HG02623 (cell line): ENCODE data around the gene KIF21A.

Experiments
- ATAC-seq: cut with Tn5 transposase; IDR thresholded peaks from one replicate; pipeline ENCODE4 v1.9.1; 2021; ENCODE audit warnings: moderate library complexity; ENCODE audit not compliant: unreplicated experiment

KIF21A gene

DNA sequence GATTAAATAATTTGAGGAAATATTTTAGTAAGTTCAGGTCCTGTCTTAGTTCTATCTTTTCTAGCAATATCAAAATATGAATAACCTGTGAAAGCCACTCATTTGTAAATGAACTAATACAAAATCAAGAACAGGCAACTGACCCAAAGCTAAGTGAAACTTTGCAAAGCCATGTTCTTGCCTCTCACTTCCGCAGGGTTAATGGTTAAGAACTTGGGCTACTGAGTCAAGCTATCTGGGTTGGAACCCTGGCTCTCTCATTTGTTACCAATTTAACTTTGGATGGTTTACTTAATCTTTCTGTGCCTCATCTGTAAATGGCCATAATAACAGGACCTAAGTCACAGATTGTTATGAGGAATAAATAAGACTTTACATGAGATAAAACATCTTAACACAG, 2.8 kb downstream of the KIF21A start:
- ATAC-seq = no peak

DNA sequence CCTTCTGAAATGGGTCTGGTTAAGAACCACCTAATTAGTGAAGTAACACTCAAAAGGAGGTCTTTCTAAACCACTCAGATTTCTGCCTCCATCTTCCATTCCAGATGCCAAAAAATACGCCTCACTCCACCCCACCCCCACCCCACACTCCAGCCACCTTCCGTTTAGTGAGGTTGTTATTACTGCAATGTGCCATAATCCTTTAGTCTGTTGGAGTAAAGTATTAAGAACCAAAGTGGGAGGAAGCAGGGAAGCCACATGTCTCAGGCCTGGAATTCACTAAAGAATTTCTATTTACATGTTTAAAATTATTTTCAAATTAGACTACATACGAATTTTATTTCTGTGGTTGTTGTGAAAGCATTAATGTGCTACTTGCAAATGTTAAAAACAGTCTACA, 7.4 kb downstream of the KIF21A start:
- no peak for ATAC-seq

DNA sequence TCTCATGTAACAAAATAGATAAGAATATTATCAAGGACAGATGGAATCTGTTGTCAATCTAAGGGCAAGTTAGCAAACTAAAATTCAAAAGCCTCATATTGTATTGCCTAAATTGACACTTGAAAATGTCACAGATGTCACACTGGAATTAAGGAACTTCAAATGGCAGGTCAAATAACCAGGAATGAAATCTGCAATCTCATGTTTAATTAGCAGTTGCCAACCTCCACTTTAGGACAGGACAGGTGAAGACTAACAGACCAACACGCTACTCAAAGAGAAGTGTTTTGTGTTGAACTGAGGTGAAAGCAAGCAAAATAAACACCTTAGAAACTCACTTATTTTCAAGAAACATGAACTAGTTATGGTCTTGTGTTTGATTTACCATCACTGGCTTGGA, 11.1 kb downstream of the KIF21A start:
- ATAC-seq = no peak

GRCh38 chr12:39431002-39431796, 11.7 kb downstream of the KIF21A start:
- no peak for ATAC-seq

DNA sequence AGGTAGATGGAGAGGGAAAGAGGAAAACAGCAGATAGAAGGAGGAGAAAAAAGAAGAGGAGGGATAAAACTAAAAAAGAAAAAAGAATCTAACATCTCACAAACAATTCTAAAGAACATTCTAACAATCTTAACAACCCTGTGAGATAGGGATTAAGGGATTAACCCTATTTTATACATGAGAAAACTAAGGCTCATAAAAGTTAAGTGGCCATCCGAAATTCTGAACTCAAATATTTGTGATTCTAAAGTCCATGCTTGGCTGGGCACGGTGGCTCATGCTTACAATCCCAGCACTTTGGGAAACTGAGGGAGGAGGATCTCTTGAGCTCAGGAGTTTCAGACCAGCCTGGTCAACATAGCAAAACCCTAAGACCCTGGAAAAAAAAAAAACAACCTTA, 13.1 kb downstream of the KIF21A start:
- ATAC-seq = no peak

GRCh38 chr12:39427360-39427808, 15.5 kb downstream of the KIF21A start:
- ATAC-seq = no peak

DNA sequence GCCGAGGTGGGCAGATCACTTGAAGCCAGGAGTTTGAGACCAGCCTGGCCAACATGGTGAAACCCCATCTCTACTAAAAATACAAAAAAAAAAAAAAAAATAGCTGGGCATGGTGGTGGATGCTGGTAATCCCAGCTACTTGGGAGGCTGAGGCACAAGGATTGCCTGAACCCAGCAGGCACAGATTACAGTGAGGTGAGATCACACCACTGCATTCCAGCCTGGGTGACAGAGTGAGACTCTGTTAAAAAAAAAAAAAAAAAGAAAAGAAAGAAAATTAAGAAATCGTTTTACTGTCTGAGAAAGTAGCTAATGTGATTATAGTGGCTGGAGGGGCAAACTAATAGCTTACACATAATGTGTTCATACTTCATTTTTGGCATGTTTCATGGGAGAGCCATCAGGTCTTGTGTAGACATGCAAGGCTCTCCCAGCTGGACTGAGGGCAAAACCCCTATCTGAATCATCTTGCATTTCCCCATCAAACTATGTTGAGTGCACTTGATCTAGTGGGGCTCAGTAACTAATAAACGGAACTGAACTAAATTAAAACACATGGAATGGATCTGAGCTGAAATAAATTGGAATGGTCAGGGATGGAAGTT, 16.2 kb downstream of the KIF21A start:
- no peak for ATAC-seq

- no peak for ATAC-seq
Observed at GRCh38 chr12:39420043-39420442, 22.9 kb downstream of the KIF21A start.

GRCh38 chr12:39419471-39419870, 23.4 kb downstream of the KIF21A start:
- no peak for ATAC-seq

GRCh38 chr12:39417916-39418315, 25.0 kb downstream of the KIF21A start:
- no peak for ATAC-seq

GRCh38 chr12:39413836-39414771, 28.8 kb downstream of the KIF21A start:
- ATAC-seq = no peak

- ATAC-seq = no peak
Observed at GRCh38 chr12:39412210-39412609, 30.7 kb downstream of the KIF21A start.

DNA sequence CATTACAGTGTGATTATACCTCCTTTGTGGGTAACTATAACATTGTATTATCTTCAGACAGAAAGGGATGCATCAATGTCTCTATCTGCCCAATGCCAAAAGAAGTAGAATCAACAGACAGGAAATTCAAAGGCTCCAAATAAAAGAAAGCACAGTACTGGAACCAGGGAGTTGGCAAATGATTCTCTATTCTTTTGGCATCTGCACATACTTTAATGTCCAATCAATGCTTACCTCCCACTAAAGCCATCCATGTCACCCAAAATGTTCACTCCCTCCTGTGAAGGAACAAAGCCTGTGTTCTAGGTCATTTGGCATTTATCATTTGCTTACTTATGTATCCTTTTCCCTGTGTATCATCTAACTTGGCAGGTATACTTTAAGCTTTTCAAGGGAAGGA, 36.7 kb downstream of the KIF21A start:
- ATAC-seq = no peak

- ATAC-seq = no peak
Observed at GRCh38 chr12:39405580-39405979, 37.3 kb downstream of the KIF21A start.

GRCh38 chr12:39404000-39404399, 38.9 kb downstream of the KIF21A start:
- ATAC-seq = no peak

DNA sequence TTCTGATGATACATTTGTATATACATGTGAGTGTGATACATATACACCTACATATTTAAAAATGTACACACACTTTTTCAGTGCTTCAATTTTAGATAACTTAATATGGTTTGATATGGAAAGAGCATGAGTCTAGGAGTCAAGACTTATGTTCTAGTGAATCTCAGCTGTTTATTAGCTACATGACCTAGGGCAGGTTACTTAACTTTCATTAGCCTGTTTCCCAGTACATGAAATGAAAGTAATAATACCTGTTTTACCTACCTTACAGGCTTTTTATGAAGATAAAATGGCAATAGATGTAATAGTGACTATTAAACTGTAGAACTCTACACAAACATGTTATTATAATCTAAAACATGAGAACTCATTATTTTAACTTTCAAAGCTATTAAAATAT, 39.5 kb downstream of the KIF21A start:
- no peak for ATAC-seq

GRCh38 chr12:39402922-39403321, 40.0 kb downstream of the KIF21A start:
- ATAC-seq = no peak

- no peak for ATAC-seq
Observed at GRCh38 chr12:39401459-39401858, 41.5 kb downstream of the KIF21A start.

GRCh38 chr12:39395866-39396265, 47.1 kb downstream of the KIF21A start:
- ATAC-seq = no peak

- ATAC-seq = no peak
Observed at GRCh38 chr12:39393890-39394289, 49.0 kb downstream of the KIF21A start.

GRCh38 chr12:39393179-39393578, 49.7 kb downstream of the KIF21A start:
- no peak for ATAC-seq
